Sigmoid colon (tissue), 7 donors: ENCODE measurements around the gene STX1B. TPM values are rescaled to one million over a fixed set of nuclear protein-coding genes. Genes with fewer than 3 reads are reported as not detected.
"Not testable (repeated sequence)": the region's sequence is repeated elsewhere in the genome, so short reads cannot be mapped to it uniquely, and the experiment has no call there.

ENCODE experiments used
- DNase-seq: peaks from one replicate; pipeline ENCODE4 v3.0.0-alpha.2; 2019
- H3K27ac ChIP-seq, 4 donors: fragments of 200-600 bp; sonication (generic); one replicate each; pipeline ENCODE4 v1.5.1; 2016 to 2019; ENCODE audit warnings: mild to moderate bottlenecking in 1 of 4
- H3K27me3 ChIP-seq, 3 donors: fragments of 200-600 bp; sonication (generic); one replicate each; pipeline ENCODE4 v1.5.1; 2019; ENCODE audit warnings: mild to moderate bottlenecking in 1 of 3
- H3K36me3 ChIP-seq, 4 donors: fragments of 200-600 bp; sonication (generic); one replicate each; pipeline ENCODE4 v1.5.1; 2016 to 2019
- H3K4me1 ChIP-seq, 4 donors: fragments of 200-600 bp; sonication (generic); one replicate each; pipeline ENCODE4 v1.5.1; 2017 to 2019
- H3K4me3 ChIP-seq, 4 donors: fragments of 200-600 bp; sonication (generic); one replicate each; pipeline ENCODE4 v1.5.1; 2017 to 2019; ENCODE audit warnings: mild to moderate bottlenecking in 2 of 4, moderate library complexity in 1 of 4
- H3K9me3 ChIP-seq, 4 donors: fragments of 200-600 bp in 3 of 4; sonication (generic) in 3 of 4; one replicate each; pipeline versions ENCODE4 v1.5.1 to v1.6.1; 2013 to 2019
- EP300 ChIP-seq, 4 donors: sonication (generic); formaldehyde crosslinking; IDR thresholded peaks; one replicate each; pipeline ENCODE4 v1.6.1; 2017; ENCODE audit warnings: antibody characterized with exemption in 4 of 4
- POLR2A ChIP-seq, 2 donors: fragments of 450-650 bp; IDR thresholded peaks; one replicate each; pipeline ENCODE4 v1.6.1; 2016; ENCODE audit warnings: antibody characterized with exemption in 2 of 2, mild to moderate bottlenecking in 2 of 2, moderate library complexity in 2 of 2
- POLR2AphosphoS5 ChIP-seq, 4 donors: sonication (generic); formaldehyde crosslinking; IDR thresholded peaks; one replicate each; pipeline ENCODE4 v1.6.1; 2017; ENCODE audit warnings: antibody characterized with exemption in 4 of 4
- WGBS, 2 donors: extraction: QIAGEN DNeasy Blood & Tissue Kit; methylation state at CpG; one replicate each; pipeline ENCODE4 v1.1.7; 2013; 5-methylcytosine and 5-hydroxymethylcytosine counted together
- intact Hi-C: fragments of 100-400 bp; cut with DNase I; formaldehyde crosslinking; loops from one replicate; pipeline ENCODE4 v1.15.1; 2023
- polyA plus RNA-seq, 3 donors: library from polyadenylated mRNA; stranded (reverse); fragments of 200-250 nt; gene quantifications; one replicate each; pipeline ENCODE4 v1.2.3, GENCODE V29; 2013
- small RNA-seq, 3 donors: library from RNA; depleted of rRNA; stranded (forward); fragments of <200 nt; gene quantifications; one replicate each; pipeline ENCODE3, GENCODE V24; 2016
- total RNA-seq, 4 donors: library from RNA; depleted of rRNA; stranded (reverse); fragments of >200 nt; gene quantifications; one replicate each; pipeline ENCODE4 v1.1.0, GENCODE V29; 2016
- TF ChIP-seq, protein P1 (sequence below), 4 experiments: fragments of 450-650 bp in 3 of 4; fragments of 200-600 bp in 1 of 4; IDR thresholded peaks; one replicate each; pipeline ENCODE4 v1.5.1; 2016 to 2019; ENCODE audit warnings: antibody characterized with exemption in 4 of 4, mild to moderate bottlenecking in 3 of 4, moderate library complexity in 2 of 4
- donor health status: healthy with polysubstance abuse.
- donor health status: Bipolar disorder and iron deficiency.
- donor health status: healthy.

Gene STX1B
- total and polyA plus RNA-seq, 7 donors = 0.60 to 4.4 (median 1.1) TPM; not detected in 1

DNA sequence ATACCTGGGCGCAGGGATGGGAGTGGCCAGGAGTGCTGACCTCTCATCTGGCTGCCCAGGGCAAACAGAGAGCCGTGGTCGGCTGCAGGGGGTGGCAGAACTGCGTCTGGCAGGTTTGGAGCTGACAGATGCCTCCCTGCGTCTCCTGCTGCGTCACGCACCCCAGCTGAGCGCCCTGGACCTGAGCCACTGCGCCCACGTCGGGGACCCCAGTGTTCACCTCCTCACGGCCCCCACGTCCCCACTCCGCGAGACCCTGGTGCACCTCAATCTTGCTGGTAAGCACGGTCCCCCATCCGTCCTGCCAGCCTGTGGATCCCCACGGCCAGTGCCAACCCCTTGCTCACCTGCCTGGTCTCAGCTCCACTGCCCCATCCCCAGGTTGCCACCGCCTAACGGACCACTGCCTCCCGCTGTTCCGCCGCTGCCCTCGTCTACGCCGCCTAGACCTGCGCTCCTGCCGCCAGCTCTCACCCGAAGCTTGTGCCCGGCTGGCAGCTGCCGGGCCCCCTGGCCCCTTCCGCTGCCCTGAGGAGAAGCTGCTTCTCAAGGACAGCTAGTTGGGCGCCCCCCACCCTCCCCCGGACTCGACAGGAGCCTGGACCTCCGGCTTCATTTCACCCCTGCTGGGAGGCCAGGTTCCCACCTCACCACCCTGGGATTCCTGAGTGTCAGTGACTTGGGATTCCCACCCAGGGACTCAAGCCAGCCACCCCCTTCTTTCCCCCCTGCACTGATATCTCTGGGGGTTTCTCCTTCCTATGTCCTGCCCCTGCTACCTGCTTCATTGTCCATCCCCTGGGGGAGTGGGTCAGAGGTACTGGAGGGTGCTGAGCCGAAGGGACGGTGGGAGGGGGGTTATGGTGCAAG lies 63.5 kb downstream of the STX1B start:
- no peak for DNase-seq
- whole genome bisulfite sequencing, 2 donors = 93 to 94% methylated on average over 38 of the region's 38 CpGs
- H3K36me3 ChIP-seq = peaks cover 0 to 31% (median 8%) of the 10 kb centered on the region in 4 donors
- no peak for TF ChIP-seq POLR2A (IDR thresholded peaks at IDR 0.05)
- TF ChIP-seq EP300 (IDR thresholded peaks at IDR 0.05) = no peak
- no peak for TF ChIP-seq POLR2AphosphoS5 (IDR thresholded peaks at IDR 0.05)
- TF ChIP-seq, protein P1, sequence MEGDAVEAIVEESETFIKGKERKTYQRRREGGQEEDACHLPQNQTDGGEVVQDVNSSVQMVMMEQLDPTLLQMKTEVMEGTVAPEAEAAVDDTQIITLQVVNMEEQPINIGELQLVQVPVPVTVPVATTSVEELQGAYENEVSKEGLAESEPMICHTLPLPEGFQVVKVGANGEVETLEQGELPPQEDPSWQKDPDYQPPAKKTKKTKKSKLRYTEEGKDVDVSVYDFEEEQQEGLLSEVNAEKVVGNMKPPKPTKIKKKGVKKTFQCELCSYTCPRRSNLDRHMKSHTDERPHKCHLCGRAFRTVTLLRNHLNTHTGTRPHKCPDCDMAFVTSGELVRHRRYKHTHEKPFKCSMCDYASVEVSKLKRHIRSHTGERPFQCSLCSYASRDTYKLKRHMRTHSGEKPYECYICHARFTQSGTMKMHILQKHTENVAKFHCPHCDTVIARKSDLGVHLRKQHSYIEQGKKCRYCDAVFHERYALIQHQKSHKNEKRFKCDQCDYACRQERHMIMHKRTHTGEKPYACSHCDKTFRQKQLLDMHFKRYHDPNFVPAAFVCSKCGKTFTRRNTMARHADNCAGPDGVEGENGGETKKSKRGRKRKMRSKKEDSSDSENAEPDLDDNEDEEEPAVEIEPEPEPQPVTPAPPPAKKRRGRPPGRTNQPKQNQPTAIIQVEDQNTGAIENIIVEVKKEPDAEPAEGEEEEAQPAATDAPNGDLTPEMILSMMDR (IDR thresholded peaks at IDR 0.05) = no peak
- H3K27ac ChIP-seq = peak overlapping the region in 3 of 4 donors; percentile 86 to 98 (median 92)
- peaks cover 0 to 42% (median 31%) of the 10 kb centered on the region in 4 donors for H3K4me1 ChIP-seq
- intact Hi-C loops = no loop called here
- H3K4me3 ChIP-seq = no peak overlapping the region
- H3K9me3 ChIP-seq = no peaks in the 10 kb centered on the region
- H3K27me3 ChIP-seq = no peaks in the 10 kb centered on the region

- no peak for TF ChIP-seq POLR2AphosphoS5 (IDR thresholded peaks at IDR 0.05)
- no peaks in the 10 kb centered on the region for H3K27me3 ChIP-seq
- no peak overlapping the region for H3K27ac ChIP-seq
- H3K4me3 ChIP-seq = no peak overlapping the region
- peaks cover 0 to 22% (median 9%) of the 10 kb centered on the region in 4 donors for H3K4me1 ChIP-seq
- DNase-seq = no peak
- H3K9me3 ChIP-seq = no peaks in the 10 kb centered on the region
- H3K36me3 ChIP-seq = peaks cover 0 to 46% (median 8%) of the 10 kb centered on the region in 4 donors
- intact Hi-C loops = no loop called here
These were observed 66.1 kb downstream of the STX1B start for GRCh38 chr16:30944352-30944751.

GRCh38 chr16:30942426-30942806 lies 68.0 kb downstream of the STX1B start:
- no peak for DNase-seq
- intact Hi-C loops = no loop called here
- Histone ChIP-seq H3K4me3 (no peak overlapping the region), H3K27me3 (no peaks in the 10 kb centered on the region), H3K9me3 (no peaks in the 10 kb centered on the region), H3K27ac (peak overlapping the region in 2 of 4 donors; percentile 12 to 46), H3K4me1 (peaks cover 0 to 21% (median 9%) of the 10 kb centered on the region in 4 donors), H3K36me3 (peaks cover 0 to 47% (median 8%) of the 10 kb centered on the region in 4 donors)
- no peak for TF ChIP-seq EP300 (IDR thresholded peaks at IDR 0.05)
- TF ChIP-seq POLR2A (IDR thresholded peaks at IDR 0.05) = no peak
- TF ChIP-seq POLR2AphosphoS5 (IDR thresholded peaks at IDR 0.05) = no peak
- WGBS, 2 donors = 35 to 76% methylated on average over 4 of the region's 4 CpGs

- TF ChIP-seq, protein P1 (IDR thresholded peaks at IDR 0.05) = peak; percentile 49 to 91 (median 72)
- no peak for TF ChIP-seq POLR2AphosphoS5 (IDR thresholded peaks at IDR 0.05)
- no peak for TF ChIP-seq POLR2A (IDR thresholded peaks at IDR 0.05)
- TF ChIP-seq EP300 (IDR thresholded peaks at IDR 0.05) = no peak
- DNase-seq = peak; percentile 88
- H3K27ac ChIP-seq = peak overlapping the region in 2 of 4 donors; percentile 12 to 46
- H3K36me3 ChIP-seq = peaks cover 0 to 53% (median 8%) of the 10 kb centered on the region in 4 donors
- H3K27me3 ChIP-seq = no peaks in the 10 kb centered on the region
- H3K4me3 ChIP-seq = no peak overlapping the region
- peaks cover 0 to 22% (median 10%) of the 10 kb centered on the region in 4 donors for H3K4me1 ChIP-seq
- WGBS, 2 donors = 19 to 22% methylated on average over 15 of the region's 15 CpGs
- H3K9me3 ChIP-seq = no peaks in the 10 kb centered on the region
- intact Hi-C loops = no loop called here
These were observed 68.6 kb downstream of the STX1B start for GRCh38 chr16:30941600-30942425.

DNA sequence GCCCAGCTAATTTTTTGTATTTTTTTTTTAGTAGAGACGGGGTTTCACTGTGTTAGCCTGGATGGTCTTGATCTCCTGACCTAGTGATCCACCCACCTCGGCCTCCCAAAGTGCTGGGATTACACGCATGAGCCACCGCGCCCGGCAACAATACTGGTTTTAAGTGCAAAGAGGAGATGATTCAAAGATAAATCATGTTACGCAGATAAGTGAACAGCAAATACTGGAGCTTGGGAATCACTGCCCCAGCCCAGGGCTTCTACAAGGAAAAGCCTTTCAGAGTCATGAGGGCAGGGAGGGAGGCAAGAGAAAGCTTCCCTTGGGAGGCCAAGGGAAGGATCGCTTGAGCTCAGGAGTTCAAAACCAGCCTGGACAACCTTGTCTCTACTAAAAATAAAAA lies 70.9 kb downstream of the STX1B start:
- DNase-seq, H3K27ac ChIP-seq, intact Hi-C loops, H3K4me3 ChIP-seq, H3K27me3 ChIP-seq, H3K9me3 ChIP-seq: not testable (repeated sequence)
- Histone ChIP-seq H3K4me1 (peaks cover 0 to 22% (median 10%) of the 10 kb centered on the region in 4 donors), H3K36me3 (peaks cover 0 to 53% (median 2%) of the 10 kb centered on the region in 4 donors)
- WGBS, 2 donors = 96% methylated on average over 8 of the region's 8 CpGs

Small RNA genes within 50 kb of the gene (small RNA-seq; reads per million reads assigned to genes)
- 0 reads per million in 3 donors for gene AC135048.1

Other genes with a start within 250 kb of the STX1B start
- gene CFAP119, start 248.6 kb downstream of the STX1B start, total RNA-seq = 1 to 10 TPM in 3 of 4 donors, under 1 TPM in 1; 0.82 to 2.8 (median 1.7) TPM
- 10 to 100 TPM in 1 of 3 donors, 1 to 10 TPM in 1, not detected in 1; 3.7 to 11.9 TPM for gene CFAP119, start 248.6 kb downstream of the STX1B start, polyA plus RNA-seq
- gene RNF40, start 248.3 kb downstream of the STX1B start, total RNA-seq = 10 to 100 TPM; 48.1 to 53.9 (median 49.6) TPM
- 10 to 100 TPM; 34.8 to 79.3 (median 48.6) TPM for gene RNF40, start 248.3 kb downstream of the STX1B start, polyA plus RNA-seq
- 10 to 100 TPM in 2 of 4 donors, 1 to 10 TPM in 2; 8.4 to 12.1 (median 10.3) TPM for gene ZNF629, start 223.4 kb downstream of the STX1B start, total RNA-seq
- 1 to 10 TPM; 3.0 to 6.9 (median 3.5) TPM for gene ZNF629, start 223.4 kb downstream of the STX1B start, polyA plus RNA-seq
- gene BCL7C, start 116.6 kb downstream of the STX1B start, total RNA-seq = 10 to 100 TPM; 45.7 to 63.1 (median 55.2) TPM
- 10 to 100 TPM; 27.9 to 42.0 (median 30.7) TPM for gene BCL7C, start 116.6 kb downstream of the STX1B start, polyA plus RNA-seq
- 1 to 10 TPM; 2.3 to 6.9 (median 4.9) TPM for gene CTF1, start 114.0 kb downstream of the STX1B start, total RNA-seq
- gene CTF1, start 114.0 kb downstream of the STX1B start, polyA plus RNA-seq = 1 to 10 TPM in 2 of 3 donors, under 1 TPM in 1; 0.46 to 3.6 (median 1.5) TPM
- gene FBXL19, start 87.1 kb downstream of the STX1B start, total RNA-seq = 10 to 100 TPM in 3 of 4 donors, 1 to 10 TPM in 1; 7.9 to 18.3 (median 13.0) TPM
- 10 to 100 TPM in 1 of 3 donors, 1 to 10 TPM in 2; 3.0 to 32.7 (median 8.3) TPM for gene FBXL19, start 87.1 kb downstream of the STX1B start, polyA plus RNA-seq
- 10 to 100 TPM; 33.3 to 43.3 (median 40.5) TPM for gene ORAI3, start 61.6 kb downstream of the STX1B start, total RNA-seq
- 10 to 100 TPM in 2 of 3 donors, 1 to 10 TPM in 1; 8.6 to 16.1 (median 15.6) TPM for gene ORAI3, start 61.6 kb downstream of the STX1B start, polyA plus RNA-seq
- 10 to 100 TPM in 1 of 4 donors, 1 to 10 TPM in 3; 5.0 to 16.0 (median 7.1) TPM for gene SETD1A, start 52.9 kb downstream of the STX1B start, total RNA-seq
- 10 to 100 TPM in 1 of 3 donors, 1 to 10 TPM in 2; 2.4 to 13.1 (median 3.2) TPM for gene SETD1A, start 52.9 kb downstream of the STX1B start, polyA plus RNA-seq
- gene HSD3B7, start 25.4 kb downstream of the STX1B start, total RNA-seq = 10 to 100 TPM; 14.6 to 16.1 (median 15.5) TPM
- gene HSD3B7, start 25.4 kb downstream of the STX1B start, polyA plus RNA-seq = 10 to 100 TPM in 2 of 3 donors, 1 to 10 TPM in 1; 9.0 to 36.1 (median 13.6) TPM
- gene STX4, start 22.9 kb upstream of the STX1B start, total RNA-seq = 10 to 100 TPM; 23.9 to 56.5 (median 37.4) TPM
- gene STX4, start 22.9 kb upstream of the STX1B start, polyA plus RNA-seq = 10 to 100 TPM; 47.2 to 76.3 (median 55.3) TPM
- 10 to 100 TPM in 1 of 4 donors, 1 to 10 TPM in 3; 5.2 to 12.5 (median 7.7) TPM for gene ZNF668, start 63.6 kb upstream of the STX1B start, total RNA-seq
- 10 to 100 TPM in 1 of 3 donors, 1 to 10 TPM in 2; 4.8 to 11.7 (median 4.9) TPM for gene ZNF668, start 63.6 kb upstream of the STX1B start, polyA plus RNA-seq
- 10 to 100 TPM in 1 of 4 donors, 1 to 10 TPM in 3; 8.3 to 12.2 (median 8.8) TPM for gene ZNF646, start 63.8 kb upstream of the STX1B start, total RNA-seq
- 10 to 100 TPM in 1 of 3 donors, 1 to 10 TPM in 2; 1.8 to 15.0 (median 4.9) TPM for gene ZNF646, start 63.8 kb upstream of the STX1B start, polyA plus RNA-seq
- gene PRSS53, start 78.3 kb upstream of the STX1B start, total RNA-seq = 1 to 10 TPM; 1.1 to 9.1 (median 2.6) TPM
- 1 to 10 TPM in 1 of 3 donors, not detected in 2; 2.0 TPM for gene PRSS53, start 78.3 kb upstream of the STX1B start, polyA plus RNA-seq
- gene VKORC1, start 84.2 kb upstream of the STX1B start, total RNA-seq = 100 to 1,000 TPM; 107 to 165 (median 116) TPM
- gene VKORC1, start 84.2 kb upstream of the STX1B start, polyA plus RNA-seq = 10 to 100 TPM; 30.5 to 66.5 (median 45.6) TPM
- 10 to 100 TPM; 29.5 to 42.7 (median 33.7) TPM for gene BCKDK, start 97.7 kb upstream of the STX1B start, total RNA-seq
- 10 to 100 TPM; 21.6 to 33.2 (median 32.1) TPM for gene BCKDK, start 97.7 kb upstream of the STX1B start, polyA plus RNA-seq
- 10 to 100 TPM; 57.1 to 65.7 (median 62.5) TPM for gene KAT8, start 107.0 kb upstream of the STX1B start, total RNA-seq
- gene KAT8, start 107.0 kb upstream of the STX1B start, polyA plus RNA-seq = 10 to 100 TPM; 31.2 to 54.0 (median 38.8) TPM
- gene PRSS8, start 125.1 kb upstream of the STX1B start, total RNA-seq = 1 to 10 TPM in 2 of 4 donors, under 1 TPM in 1, not detected in 1; 0.16 to 3.2 (median 1.1) TPM
- gene PRSS8, start 125.1 kb upstream of the STX1B start, polyA plus RNA-seq = 100 to 1,000 TPM in 1 of 3 donors, 10 to 100 TPM in 2; 54.7 to 342 (median 84.4) TPM
- gene PRSS36, start 139.4 kb upstream of the STX1B start, total RNA-seq = 1 to 10 TPM in 3 of 4 donors, under 1 TPM in 1; 0.83 to 7.3 (median 3.7) TPM
- 10 to 100 TPM in 1 of 3 donors, 1 to 10 TPM in 2; 4.7 to 10.2 (median 7.6) TPM for gene PRSS36, start 139.4 kb upstream of the STX1B start, polyA plus RNA-seq
- 10 to 100 TPM; 44.1 to 63.9 (median 60.4) TPM for gene FUS, start 169.5 kb upstream of the STX1B start, total RNA-seq
- 100 to 1,000 TPM in 1 of 3 donors, 10 to 100 TPM in 2; 79.9 to 262 (median 98.3) TPM for gene FUS, start 169.5 kb upstream of the STX1B start, polyA plus RNA-seq
- gene PYCARD, start 192.1 kb upstream of the STX1B start, total RNA-seq = 10 to 100 TPM; 21.0 to 24.6 (median 23.5) TPM
- 100 to 1,000 TPM in 2 of 3 donors, 10 to 100 TPM in 1; 93.1 to 120 (median 107) TPM for gene PYCARD, start 192.1 kb upstream of the STX1B start, polyA plus RNA-seq
- under 1 TPM in 3 of 4 donors, not detected in 1; under 0.01 to 0.27 (median under 0.01) TPM for gene TRIM72, start 203.5 kb upstream of the STX1B start, total RNA-seq
- gene TRIM72, start 203.5 kb upstream of the STX1B start, polyA plus RNA-seq = under 1 TPM; under 0.01 to 0.07 (median under 0.01) TPM
- not detected for gene PYDC1, start 206.5 kb upstream of the STX1B start, total RNA-seq
- under 1 TPM in 1 of 3 donors, not detected in 2; 0.16 TPM for gene PYDC1, start 206.5 kb upstream of the STX1B start, polyA plus RNA-seq
- gene ITGAM, start 249.3 kb upstream of the STX1B start, total RNA-seq = 10 to 100 TPM in 3 of 4 donors, 1 to 10 TPM in 1; 6.4 to 15.1 (median 12.0) TPM
- gene ITGAM, start 249.3 kb upstream of the STX1B start, polyA plus RNA-seq = 1 to 10 TPM; 1.2 to 6.1 (median 1.8) TPM